Activated naive CD8-positive, alpha-beta T cell (primary cell): Measurements from ENCODE around the gene RGS11.

Experiments used
- H3K27ac Mint-ChIP-seq: one replicate; pipeline ENCODE4 v1.8.0; 2021; ENCODE audit warnings: mixed read lengths
- H3K27me3 Mint-ChIP-seq: one replicate; pipeline ENCODE4 v1.8.0; 2021; ENCODE audit warnings: mixed read lengths
- H3K36me3 Mint-ChIP-seq: one replicate; pipeline ENCODE4 v1.8.0; 2021; ENCODE audit warnings: mixed read lengths
- H3K4me1 Mint-ChIP-seq: one replicate; pipeline ENCODE4 v1.8.0; 2021; ENCODE audit warnings: low read depth, mixed read lengths
- H3K4me3 Mint-ChIP-seq: one replicate; pipeline ENCODE4 v1.8.0; 2021; ENCODE audit warnings: mild to moderate bottlenecking, mixed read lengths
- H3K9me3 Mint-ChIP-seq: one replicate; pipeline ENCODE4 v1.8.0; 2021; ENCODE audit warnings: low read depth, mixed read lengths

RGS11 gene

DNA sequence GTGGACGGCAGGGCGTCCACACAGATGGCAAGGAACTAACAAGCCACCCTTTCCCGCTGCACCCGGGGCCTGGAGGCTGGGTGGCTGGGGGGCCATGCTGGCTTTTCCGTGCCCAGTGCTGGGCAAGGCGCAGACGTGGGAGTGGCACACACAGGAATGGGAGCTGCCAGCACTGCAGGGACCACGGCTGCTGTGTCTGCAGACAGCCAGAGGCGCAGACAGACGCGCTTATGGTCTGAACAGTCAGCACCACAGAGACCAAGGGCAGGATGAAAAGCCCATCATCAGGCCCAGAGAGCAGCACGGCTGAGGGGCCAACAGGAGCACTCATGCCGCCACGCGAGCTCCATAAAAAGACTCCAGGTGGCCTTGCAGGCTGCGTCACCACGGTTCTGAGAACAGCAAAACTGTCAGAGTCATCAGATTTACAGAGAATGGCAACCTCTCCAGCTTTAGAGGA, 31.2 kb upstream of the RGS11 start:
- peaks cover 13% of the 10 kb centered on the region for H3K4me1 Mint-ChIP-seq
- no peak overlapping the region for H3K4me3 Mint-ChIP-seq
- H3K36me3 Mint-ChIP-seq: no peaks in the 10 kb centered on the region
- no peaks in the 10 kb centered on the region for H3K27me3 Mint-ChIP-seq
- no peaks in the 10 kb centered on the region for H3K9me3 Mint-ChIP-seq
- H3K27ac Mint-ChIP-seq: no peak overlapping the region

DNA sequence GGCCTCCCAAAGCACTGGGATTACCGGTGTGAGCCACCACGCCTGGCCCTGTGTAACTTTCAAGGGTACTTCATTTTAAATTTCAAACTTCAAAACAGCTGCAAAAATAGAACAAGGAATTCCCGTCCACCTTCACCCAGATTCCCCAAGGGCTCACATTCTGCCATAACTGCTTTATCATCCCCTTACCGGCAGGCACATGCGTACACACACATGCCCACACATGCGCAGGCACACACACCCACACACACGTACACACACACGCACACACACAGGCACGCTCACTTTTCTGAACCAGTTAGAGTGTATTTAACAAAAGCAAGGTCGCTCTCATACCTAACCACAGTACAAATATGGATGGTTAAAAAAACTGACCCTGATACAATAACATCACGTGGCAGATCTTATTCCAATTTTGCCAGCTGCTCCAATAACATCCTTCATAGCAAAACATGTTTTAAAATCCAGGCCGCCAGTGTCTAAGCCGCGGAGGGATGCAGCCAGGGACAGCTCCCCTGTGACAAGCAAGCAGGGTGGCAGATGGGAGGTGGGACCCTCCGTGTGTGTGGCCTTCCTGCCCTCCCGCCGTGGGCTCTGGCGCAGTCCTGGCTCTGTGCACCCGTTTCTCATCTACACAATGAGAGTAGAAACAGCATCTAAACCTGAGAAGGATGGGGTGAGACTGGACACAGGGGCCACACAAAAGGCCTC, 30.3 kb upstream of the RGS11 start:
- peaks cover 13% of the 10 kb centered on the region for H3K4me1 Mint-ChIP-seq
- no peaks in the 10 kb centered on the region for H3K36me3 Mint-ChIP-seq
- no peaks in the 10 kb centered on the region for H3K9me3 Mint-ChIP-seq
- H3K4me3 Mint-ChIP-seq: no peak overlapping the region
- H3K27ac Mint-ChIP-seq: no peak overlapping the region
- H3K27me3 Mint-ChIP-seq: no peaks in the 10 kb centered on the region

DNA sequence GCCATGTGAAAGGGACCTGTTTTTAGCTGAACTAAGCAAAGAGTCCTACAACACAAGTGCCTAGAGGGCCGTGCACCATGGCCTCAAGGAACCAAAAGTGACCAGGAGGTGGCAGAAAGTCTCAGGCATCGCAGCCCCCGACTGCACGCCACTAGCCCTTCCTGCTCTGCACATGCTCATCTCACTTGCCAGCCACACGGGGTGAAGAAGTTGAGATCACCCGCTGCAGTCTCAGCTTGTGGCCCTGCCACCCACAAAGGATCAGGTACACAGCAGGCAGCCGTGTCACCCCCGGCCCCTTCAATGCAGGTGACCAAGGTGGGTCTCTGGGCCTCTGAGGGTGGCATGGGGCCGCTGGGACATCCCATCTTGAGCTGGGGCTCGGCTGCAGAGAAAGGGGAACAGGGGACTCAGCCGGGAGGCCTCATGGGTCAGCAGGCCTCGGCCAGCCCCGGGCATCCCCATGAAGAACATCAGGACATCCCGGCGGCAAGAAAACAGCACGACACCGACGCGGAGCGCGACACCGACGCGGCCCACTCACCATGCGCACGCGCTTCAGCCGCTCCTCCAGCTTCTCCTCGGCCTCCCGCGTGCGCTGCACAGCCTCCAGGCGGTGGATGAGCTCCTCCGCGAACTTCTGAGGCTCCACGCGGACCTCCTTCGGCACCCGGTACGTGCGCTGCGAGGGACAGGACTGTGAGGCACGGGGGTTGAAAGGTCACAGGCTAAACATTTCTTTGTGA, 28.2 kb upstream of the RGS11 start:
- H3K27me3 Mint-ChIP-seq: no peaks in the 10 kb centered on the region
- peaks cover 4% of the 10 kb centered on the region for H3K4me1 Mint-ChIP-seq
- no peak overlapping the region for H3K27ac Mint-ChIP-seq
- H3K36me3 Mint-ChIP-seq: no peaks in the 10 kb centered on the region
- no peak overlapping the region for H3K4me3 Mint-ChIP-seq
- no peaks in the 10 kb centered on the region for H3K9me3 Mint-ChIP-seq

DNA sequence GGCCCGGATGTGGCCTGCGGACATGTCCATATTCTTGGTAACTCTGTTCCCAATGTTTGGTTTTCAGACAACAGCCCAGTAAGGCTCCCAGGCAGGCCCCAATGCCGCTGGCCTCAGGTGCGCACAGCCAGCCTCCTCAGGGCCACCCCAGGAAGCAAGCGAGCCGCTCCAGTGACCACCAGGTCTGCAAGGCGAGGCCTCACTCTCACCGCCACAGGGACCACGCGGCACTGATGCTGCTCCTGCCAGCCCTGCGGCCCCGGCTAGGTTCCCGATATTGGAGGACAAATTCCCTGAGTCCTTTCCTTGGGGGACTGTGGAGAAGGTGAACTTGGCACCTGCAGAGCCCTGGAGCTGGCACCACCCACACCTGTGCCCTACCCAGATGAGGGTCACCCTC, 26.2 kb upstream of the RGS11 start:
- no peak overlapping the region for H3K27ac Mint-ChIP-seq
- H3K4me1 Mint-ChIP-seq: peaks cover 2% of the 10 kb centered on the region
- no peaks in the 10 kb centered on the region for H3K27me3 Mint-ChIP-seq
- H3K36me3 Mint-ChIP-seq: no peaks in the 10 kb centered on the region
- H3K9me3 Mint-ChIP-seq: no peaks in the 10 kb centered on the region
- no peak overlapping the region for H3K4me3 Mint-ChIP-seq

DNA sequence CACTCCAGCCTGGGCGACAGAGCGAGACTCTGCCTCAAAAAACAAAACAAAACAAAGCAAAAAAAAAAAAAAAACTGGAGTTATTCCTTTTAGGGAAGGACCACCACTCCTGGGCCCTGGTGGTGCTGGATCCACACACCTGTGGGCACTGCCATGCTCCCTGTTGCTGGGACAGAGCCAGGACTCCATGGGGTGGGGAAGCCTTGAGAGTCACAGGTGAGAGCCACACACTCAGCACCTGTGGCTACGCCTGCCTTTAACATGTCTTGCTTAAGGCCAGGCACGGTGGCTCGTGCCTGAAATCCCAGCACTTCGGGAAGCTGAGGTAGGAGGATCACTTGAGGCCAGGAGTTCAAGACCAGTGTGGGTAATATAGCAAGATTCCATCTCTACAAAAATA, 25.5 kb upstream of the RGS11 start:
- H3K27ac Mint-ChIP-seq: no peak overlapping the region
- H3K9me3 Mint-ChIP-seq: no peaks in the 10 kb centered on the region
- H3K27me3 Mint-ChIP-seq: no peaks in the 10 kb centered on the region
- peaks cover 2% of the 10 kb centered on the region for H3K4me1 Mint-ChIP-seq
- no peaks in the 10 kb centered on the region for H3K36me3 Mint-ChIP-seq
- H3K4me3 Mint-ChIP-seq: no peak overlapping the region

DNA sequence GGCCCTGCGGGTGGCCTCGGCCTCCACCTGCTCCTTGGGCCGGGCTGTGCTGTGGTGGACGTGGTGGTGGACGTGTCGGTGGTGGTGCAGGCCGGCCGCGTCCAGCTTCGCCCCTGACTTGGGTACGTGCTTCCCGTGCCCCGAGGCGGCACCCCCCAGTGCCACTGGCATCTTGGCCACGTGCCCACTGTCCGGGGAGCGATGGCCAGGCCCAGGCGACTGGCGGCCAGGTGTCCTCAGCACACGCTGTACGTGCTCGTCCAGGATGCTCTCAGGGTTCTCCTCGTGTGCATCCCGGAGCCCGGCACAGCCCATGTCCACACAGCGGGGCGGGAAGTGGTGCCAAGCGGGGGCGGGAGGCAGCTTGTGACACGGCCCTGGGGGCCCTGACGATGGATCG, 22.1 kb upstream of the RGS11 start:
- H3K27ac Mint-ChIP-seq: no peak overlapping the region
- no peaks in the 10 kb centered on the region for H3K36me3 Mint-ChIP-seq
- H3K9me3 Mint-ChIP-seq: no peaks in the 10 kb centered on the region
- no peaks in the 10 kb centered on the region for H3K4me1 Mint-ChIP-seq
- no peak overlapping the region for H3K4me3 Mint-ChIP-seq
- no peaks in the 10 kb centered on the region for H3K27me3 Mint-ChIP-seq

DNA sequence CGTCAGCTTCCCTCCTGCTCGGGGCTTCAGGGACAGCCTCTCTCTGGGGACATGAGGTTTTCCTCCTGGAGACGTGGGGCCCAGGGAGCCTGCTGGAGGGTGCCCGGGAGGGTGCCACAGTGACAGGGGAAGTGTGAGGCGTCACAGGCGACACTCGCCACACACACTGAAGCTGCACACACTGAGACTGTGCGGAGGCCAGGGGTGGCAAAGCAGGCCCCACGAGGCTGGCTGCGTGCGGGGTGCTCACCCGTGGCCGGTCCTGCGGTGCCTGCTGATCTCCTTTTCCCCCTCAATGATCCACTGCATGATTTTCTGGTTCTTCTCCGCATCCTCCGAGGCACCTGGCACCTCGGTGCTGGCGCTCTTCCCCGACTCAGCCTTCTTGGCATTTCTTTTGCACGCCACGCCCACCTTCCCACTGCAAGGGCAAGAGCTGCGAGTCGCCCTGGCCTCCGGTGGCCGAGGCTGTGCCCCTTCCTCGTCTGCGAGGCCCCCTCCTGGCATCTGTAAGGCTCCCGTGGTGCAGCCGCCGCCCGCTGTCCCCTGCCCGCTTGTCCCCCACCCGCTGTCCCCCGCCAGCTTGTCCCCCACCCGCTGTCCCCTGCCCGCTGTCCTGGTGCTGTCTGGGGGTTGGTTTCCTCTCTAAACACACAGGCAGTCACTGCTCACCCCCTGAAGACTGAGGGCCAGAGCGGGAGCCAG, 21.2 kb upstream of the RGS11 start:
- H3K4me1 Mint-ChIP-seq: no peaks in the 10 kb centered on the region
- no peaks in the 10 kb centered on the region for H3K9me3 Mint-ChIP-seq
- no peaks in the 10 kb centered on the region for H3K27me3 Mint-ChIP-seq
- H3K36me3 Mint-ChIP-seq: no peaks in the 10 kb centered on the region
- no peak overlapping the region for H3K4me3 Mint-ChIP-seq
- no peak overlapping the region for H3K27ac Mint-ChIP-seq

DNA sequence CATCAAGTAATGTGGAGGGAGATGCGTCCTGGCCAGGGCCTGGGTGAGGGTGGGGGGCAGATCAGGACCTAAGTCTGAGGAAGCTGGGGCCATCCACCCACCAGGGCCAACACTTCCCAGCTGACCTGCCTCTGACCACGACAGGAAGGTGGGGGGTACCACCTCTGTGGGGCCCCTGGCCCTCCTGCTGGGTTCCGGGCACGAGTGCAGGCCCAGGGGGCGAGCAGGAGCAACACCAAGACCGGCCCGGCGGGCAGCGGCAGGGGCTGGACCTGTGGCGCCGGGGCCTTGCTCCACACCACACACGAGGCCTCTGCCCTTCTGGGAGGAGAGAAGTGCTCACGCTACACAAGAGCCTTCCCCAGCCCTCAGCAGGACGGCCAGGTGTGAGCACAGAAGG, 20.5 kb upstream of the RGS11 start:
- Mint-ChIP-seq H3K36me3 (no peaks in the 10 kb centered on the region), H3K27ac (no peak overlapping the region), H3K27me3 (no peaks in the 10 kb centered on the region), H3K4me3 (no peak overlapping the region), H3K9me3 (no peaks in the 10 kb centered on the region), H3K4me1 (no peaks in the 10 kb centered on the region)

DNA sequence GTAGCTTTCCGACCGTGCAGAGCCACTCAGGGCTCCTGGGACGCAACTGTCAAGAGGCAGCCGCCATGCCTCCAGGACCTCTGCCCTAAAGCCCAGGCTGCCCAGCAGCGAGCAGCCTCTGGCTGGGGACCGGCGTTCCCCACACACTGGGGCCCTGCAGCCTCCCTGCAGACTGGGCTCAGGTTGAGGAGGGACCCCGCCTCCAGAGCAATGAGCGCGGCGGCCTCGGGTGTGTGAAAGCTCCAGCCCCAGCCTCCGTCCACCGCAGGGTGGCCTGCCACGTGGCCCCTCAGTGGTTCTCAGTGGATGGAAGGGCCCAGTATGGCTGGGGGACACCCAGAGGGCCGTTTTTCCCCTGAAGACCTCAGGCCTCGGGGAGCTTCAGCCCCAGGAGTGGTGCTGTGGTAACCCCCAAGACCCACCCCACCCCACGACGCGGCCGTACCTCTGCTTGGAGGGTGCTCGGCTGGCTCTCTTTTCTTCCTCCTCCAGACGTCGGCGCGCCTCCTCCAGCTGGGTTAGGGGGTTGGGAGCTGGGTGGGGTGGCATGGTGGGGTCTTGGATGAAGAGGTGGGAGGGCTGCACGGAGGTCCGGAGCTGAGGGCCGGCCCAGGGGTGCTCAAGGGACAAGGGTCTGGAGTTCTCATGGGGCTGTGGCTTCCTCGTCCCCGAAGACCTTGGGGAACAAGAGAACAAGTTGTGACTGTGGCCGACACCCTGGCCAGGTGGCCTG, 17.5 kb upstream of the RGS11 start:
- H3K4me3 Mint-ChIP-seq: no peak overlapping the region
- no peak overlapping the region for H3K27ac Mint-ChIP-seq
- H3K36me3 Mint-ChIP-seq: no peaks in the 10 kb centered on the region
- H3K9me3 Mint-ChIP-seq: no peaks in the 10 kb centered on the region
- H3K4me1 Mint-ChIP-seq: no peaks in the 10 kb centered on the region
- no peaks in the 10 kb centered on the region for H3K27me3 Mint-ChIP-seq

DNA sequence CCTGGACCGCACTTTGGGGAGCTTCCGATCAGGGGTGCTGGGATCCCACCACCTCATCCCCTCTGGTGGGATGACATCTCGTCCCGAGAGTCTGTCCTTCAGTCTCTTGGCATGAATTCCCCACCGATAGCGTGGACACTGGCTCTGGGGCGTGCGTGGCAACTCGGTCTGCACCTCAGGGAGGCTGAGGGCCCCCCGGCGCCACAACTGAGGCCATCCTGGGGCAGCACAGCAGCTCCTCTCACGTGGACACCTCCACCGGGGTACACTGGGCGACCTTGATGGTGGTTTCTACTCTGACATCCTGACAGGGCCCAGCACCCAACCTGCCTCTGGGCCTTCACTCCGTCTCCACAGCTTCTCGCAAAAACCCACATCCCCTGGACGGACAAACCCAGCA, 15.8 kb upstream of the RGS11 start:
- Mint-ChIP-seq H3K4me1 (no peaks in the 10 kb centered on the region), H3K9me3 (no peaks in the 10 kb centered on the region), H3K4me3 (no peak overlapping the region), H3K36me3 (peaks cover 3% of the 10 kb centered on the region), H3K27me3 (no peaks in the 10 kb centered on the region), H3K27ac (no peak overlapping the region)

DNA sequence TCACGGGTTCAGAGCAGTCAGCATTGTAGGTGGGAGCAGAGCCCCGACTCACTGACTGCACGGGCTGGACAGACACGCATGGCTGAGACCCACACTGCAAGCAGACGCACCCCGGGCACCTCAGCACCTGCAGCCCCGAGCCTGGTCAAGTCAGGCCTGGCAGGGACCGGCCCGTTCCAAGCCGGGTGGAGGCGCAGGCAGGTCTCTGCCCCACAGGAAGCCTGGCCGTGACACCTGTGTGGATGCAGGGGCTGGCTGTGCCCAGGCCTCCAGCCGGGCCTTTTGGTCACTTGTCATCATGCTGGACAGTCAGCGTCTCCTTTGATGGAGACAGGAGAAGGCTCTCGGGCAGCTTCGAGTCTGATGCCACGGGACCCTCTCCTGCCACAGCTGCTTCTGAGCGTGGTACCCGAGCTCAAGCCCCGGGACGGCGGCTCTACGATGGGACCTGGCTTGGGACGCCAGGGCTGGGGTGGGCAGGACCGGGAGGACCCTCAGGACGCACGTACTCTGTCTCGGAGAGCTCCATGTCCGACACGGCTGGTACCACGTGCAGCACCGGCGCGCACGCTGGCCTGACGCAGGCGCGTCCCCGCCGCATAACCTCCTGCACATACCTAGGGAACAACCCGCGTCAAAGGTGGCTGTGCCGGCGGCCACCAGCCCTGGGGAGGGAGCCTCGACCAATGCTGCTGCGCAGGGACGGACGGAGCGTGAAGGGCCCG, 15.1 kb upstream of the RGS11 start:
- Mint-ChIP-seq H3K27ac (no peak overlapping the region), H3K9me3 (no peaks in the 10 kb centered on the region), H3K36me3 (peaks cover 3% of the 10 kb centered on the region), H3K4me3 (no peak overlapping the region), H3K4me1 (no peaks in the 10 kb centered on the region), H3K27me3 (no peaks in the 10 kb centered on the region)

DNA sequence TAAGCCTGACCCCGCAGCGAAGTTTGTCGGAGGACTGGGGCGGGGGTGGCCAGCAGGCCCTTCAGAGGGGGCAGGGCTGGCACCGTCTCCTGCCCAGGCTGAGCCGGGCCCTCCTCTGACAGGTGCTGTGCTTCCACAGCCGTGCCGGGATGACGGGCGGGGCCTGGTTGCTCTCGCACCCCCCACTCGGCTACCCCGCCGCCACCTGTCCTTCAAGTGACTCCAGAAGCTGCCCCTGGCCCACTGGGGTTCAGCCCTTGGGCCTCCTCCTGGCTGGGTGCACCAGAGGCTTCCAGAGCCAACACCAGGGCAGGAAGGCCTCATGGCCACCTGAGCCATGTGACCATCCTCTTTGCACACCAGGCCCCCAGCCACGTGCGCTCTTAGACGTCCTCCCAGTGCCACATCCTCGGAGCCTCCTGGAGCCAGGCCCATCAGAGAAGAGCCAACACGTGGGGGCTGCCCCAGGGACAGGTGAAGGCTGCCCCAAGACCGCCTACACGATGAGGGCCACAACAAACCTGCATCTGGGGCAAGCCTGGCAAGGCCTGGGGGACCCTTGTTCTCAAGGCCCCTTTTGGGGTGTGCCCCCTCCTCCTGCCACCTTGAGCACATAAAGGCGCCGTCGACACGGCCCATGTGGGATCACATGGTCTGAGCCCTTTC, 14.4 kb upstream of the RGS11 start:
- no peaks in the 10 kb centered on the region for H3K27me3 Mint-ChIP-seq
- no peaks in the 10 kb centered on the region for H3K4me1 Mint-ChIP-seq
- peaks cover 3% of the 10 kb centered on the region for H3K36me3 Mint-ChIP-seq

DNA sequence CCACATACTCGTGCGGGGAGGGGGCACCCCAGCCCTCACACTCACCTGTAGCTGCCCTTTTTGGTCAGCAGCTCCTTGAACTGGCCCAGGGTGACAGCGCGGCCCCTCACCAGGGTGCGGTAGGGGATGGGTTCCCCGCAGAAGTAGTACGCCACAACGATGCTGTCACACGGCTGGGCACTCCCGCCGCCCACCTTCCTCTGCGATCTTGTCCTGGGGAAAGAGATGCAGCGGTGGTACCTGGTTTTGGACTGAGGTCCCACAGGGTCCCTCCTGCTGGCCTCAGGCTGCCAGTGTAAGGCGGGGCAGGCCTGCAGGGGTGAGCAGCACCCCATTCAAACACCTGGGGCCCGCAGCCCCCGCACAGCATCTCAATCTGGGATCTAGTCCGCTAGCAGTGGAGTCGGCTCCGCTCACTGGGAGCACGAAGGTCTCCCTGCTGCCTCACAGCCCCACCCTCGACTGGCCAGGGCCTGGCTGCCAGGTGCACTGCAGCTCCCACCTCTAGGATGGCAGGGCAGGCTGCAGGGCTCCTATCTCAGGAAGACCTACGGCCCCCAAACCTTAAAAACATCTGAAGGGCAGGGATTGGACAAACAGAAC, 13.8 kb upstream of the RGS11 start:
- Mint-ChIP-seq H3K4me1 (no peaks in the 10 kb centered on the region), H3K36me3 (peaks cover 3% of the 10 kb centered on the region), H3K4me3 (no peak overlapping the region), H3K9me3 (no peaks in the 10 kb centered on the region), H3K27me3 (no peaks in the 10 kb centered on the region), H3K27ac (no peak overlapping the region)

More for the DNA sequence above, 14.4 kb upstream of the RGS11 start:
- no peak overlapping the region for H3K4me3 Mint-ChIP-seq
- H3K9me3 Mint-ChIP-seq: no peaks in the 10 kb centered on the region
- no peak overlapping the region for H3K27ac Mint-ChIP-seq
